ENCODE measurements around the gene UBAC2.

UBAC2 gene

GRCh38 chr13:99211421-99212035 lies 10.9 kb downstream of the UBAC2 start:
- DNase-seq (ENCODE audit: low read depth), result no peak
- no peak for TF ChIP-seq CTCF (IDR thresholded peaks at IDR 0.05; ENCODE audit: control insufficient read depth, insufficient read depth, low read depth, low read length, missing control alignments)
- H3K4me3 ChIP-seq (ENCODE audit: control insufficient read depth, low read depth, low read length), result no peak overlapping the region

- TF ChIP-seq CTCF (IDR thresholded peaks at IDR 0.05; ENCODE audit: control insufficient read depth, insufficient read depth, low read depth, low read length, missing control alignments), result no peak
- H3K4me3 ChIP-seq (ENCODE audit: control insufficient read depth, low read depth, low read length), result no peak overlapping the region
- DNase-seq (ENCODE audit: low read depth), result no peak
Measured at GRCh38 chr13:99214232-99214631, 13.6 kb downstream of the UBAC2 start.

GRCh38 chr13:99214731-99215130 lies 14.1 kb downstream of the UBAC2 start:
- no peak for DNase-seq (ENCODE audit: low read depth)
- no peak overlapping the region for H3K4me3 ChIP-seq (ENCODE audit: control insufficient read depth, low read depth, low read length)
- TF ChIP-seq CTCF (IDR thresholded peaks at IDR 0.05; ENCODE audit: control insufficient read depth, insufficient read depth, low read depth, low read length, missing control alignments), result no peak

- H3K4me3 ChIP-seq (ENCODE audit: control insufficient read depth, low read depth, low read length), result no peak overlapping the region
- no peak for TF ChIP-seq CTCF (IDR thresholded peaks at IDR 0.05; ENCODE audit: control insufficient read depth, insufficient read depth, low read depth, low read length, missing control alignments)
- DNase-seq (ENCODE audit: low read depth), result no peak
Measured at GRCh38 chr13:99215184-99215830, 14.7 kb downstream of the UBAC2 start.

GRCh38 chr13:99217461-99218110 lies 16.9 kb downstream of the UBAC2 start:
- no peak for TF ChIP-seq CTCF (IDR thresholded peaks at IDR 0.05; ENCODE audit: control insufficient read depth, insufficient read depth, low read depth, low read length, missing control alignments)
- no peak overlapping the region for H3K4me3 ChIP-seq (ENCODE audit: control insufficient read depth, low read depth, low read length)
- DNase-seq (ENCODE audit: low read depth), result no peak

- DNase-seq (ENCODE audit: low read depth), result no peak
- no peak for TF ChIP-seq CTCF (IDR thresholded peaks at IDR 0.05; ENCODE audit: control insufficient read depth, insufficient read depth, low read depth, low read length, missing control alignments)
- no peak overlapping the region for H3K4me3 ChIP-seq (ENCODE audit: control insufficient read depth, low read depth, low read length)
Measured at GRCh38 chr13:99218126-99218525, 17.5 kb downstream of the UBAC2 start.

All from AG09309 (cell line).